H1 (cell line): Measurements from ENCODE around the gene IL17RA. TPM values are rescaled to one million over a fixed set of nuclear protein-coding genes. Genes with fewer than 3 reads are reported as not detected.

Experiments
- CTCF ChIA-PET: fragments of 300-600 bp; sonication (Branson Sonifier 250); formaldehyde crosslinking; loops from one replicate; lab custom pipeline; 2021; ENCODE audit not compliant: partially characterized antibody; lab: Charles Lee
- POLR2A ChIA-PET: fragments of 300-600 bp; sonication (Branson Sonifier 250); formaldehyde crosslinking; loops from one replicate; lab custom pipeline; 2021; ENCODE audit warnings: inconsistent platforms; ENCODE audit not compliant: partially characterized antibody; lab: Charles Lee
- DNase-seq, 2 experiments: peaks; one replicate each; pipeline versions ENCODE4 v3.0.0 to v3.0.0-alpha.2; 2010 to 2022; ENCODE audit warnings: low spot score in 2 of 2, low read depth in 1 of 2, mixed read lengths in 1 of 2
- FAIRE-seq: peaks from 2 replicates; lab custom pipeline; 2011; peaks lifted over from hg19 to GRCh38; lab: Jason Lieb, UNC
- H2AFZ ChIP-seq: 2 replicates; pipeline ENCODE4 v1.8.1; 2012; ENCODE audit warnings: low read length, inconsistent platforms
- H2AK5ac ChIP-seq: 2 replicates; pipeline ENCODE4 v1.6.1; 2013; ENCODE audit warnings: low read depth, low read length
- H2BK120ac ChIP-seq: replicated peaks from 2 replicates; pipeline ENCODE3; 2013; ENCODE audit warnings: low read depth, low read length, inconsistent platforms
- H2BK12ac ChIP-seq: 2 replicates; pipeline ENCODE4 v1.6.1; 2013; ENCODE audit warnings: low read depth, low read length
- H2BK15ac ChIP-seq: 2 replicates; pipeline ENCODE4 v1.6.1; 2013; ENCODE audit warnings: low read length
- H2BK20ac ChIP-seq: 2 replicates; pipeline ENCODE4 v1.6.1; 2013; ENCODE audit warnings: low read length
- H2BK5ac ChIP-seq: 2 replicates; pipeline ENCODE4 v1.6.1; 2013; ENCODE audit warnings: low read depth, low read length
- H3K14ac ChIP-seq: 2 replicates; pipeline ENCODE4 v1.6.1; 2013; ENCODE audit warnings: inconsistent platforms; ENCODE audit not compliant: insufficient read length
- H3K18ac ChIP-seq: 2 replicates; pipeline ENCODE4 v1.6.1; 2013; ENCODE audit warnings: low read length; ENCODE audit errors: extremely low read depth
- H3K23ac ChIP-seq: 2 replicates; pipeline ENCODE4 v1.6.1; 2013; ENCODE audit warnings: inconsistent platforms; ENCODE audit not compliant: insufficient read length
- H3K23me2 ChIP-seq: 2 replicates; pipeline ENCODE4 v1.6.1; 2013; ENCODE audit warnings: low read depth, low read length
- H3K27ac ChIP-seq: 2 replicates; pipeline ENCODE4 v1.6.1; 2011; ENCODE audit warnings: low read depth, low read length, inconsistent platforms
- H3K27me3 ChIP-seq, 4 experiments: replicated peaks in 1 of 4; 1 replicate in 1 of 4; 2 replicates in 3 of 4; pipeline versions ENCODE4 v1.6.1 to v1.8.1; 2011 to 2013; ENCODE audit warnings: low read length in 3 of 4, mild to moderate bottlenecking in 3 of 4, inconsistent platforms in 2 of 4, mixed read lengths in 2 of 4, moderate library complexity in 1 of 4; ENCODE audit not compliant: control insufficient read depth in 3 of 4, insufficient read depth in 3 of 4; ENCODE audit errors: extremely low read depth in 1 of 4
- H3K36me3 ChIP-seq, 4 experiments: 2 replicates each; pipeline versions ENCODE4 v1.6.1 to v1.8.1; 2011 to 2013; ENCODE audit warnings: mild to moderate bottlenecking in 4 of 4, low read length in 3 of 4, moderate library complexity in 2 of 4, control low read depth in 1 of 4, inconsistent platforms in 1 of 4; ENCODE audit not compliant: insufficient read depth in 4 of 4, control insufficient read depth in 2 of 4
- H3K4ac ChIP-seq: replicated peaks from 2 replicates; pipeline ENCODE3; 2013; ENCODE audit warnings: low read length, low read depth, mixed read lengths, inconsistent platforms; ENCODE audit not compliant: insufficient read length
- H3K4me1 ChIP-seq, 4 experiments: replicated peaks in 1 of 4; 1 replicate in 1 of 4; 2 replicates in 3 of 4; pipeline versions ENCODE4 v1.6.1 to v1.8.1; 2011 to 2013; ENCODE audit warnings: low read length in 3 of 4, inconsistent platforms in 2 of 4, mixed read lengths in 1 of 4; ENCODE audit not compliant: insufficient read depth in 4 of 4, control insufficient read depth in 3 of 4
- H3K4me2 ChIP-seq, 2 experiments: 2 replicates each; pipeline versions ENCODE4 v1.6.1 to v1.8.1; 2011 to 2013; ENCODE audit warnings: low read depth in 2 of 2, low read length in 2 of 2, control low read depth in 1 of 2, inconsistent platforms in 1 of 2, mild to moderate bottlenecking in 1 of 2; ENCODE audit not compliant: insufficient read depth in 1 of 2
- H3K4me3 ChIP-seq, 4 experiments: fragments of 200-600, 300-600 bp in 1 of 4; sonication (generic), shearing (Covaris generic), sonication (Bioruptor Twin) in 1 of 4; 2 replicates each; pipeline versions ENCODE4 v1.5.1 to v1.8.1; 2011 to 2016; ENCODE audit warnings: low read length in 4 of 4, low read depth in 3 of 4, control low read depth in 2 of 4, inconsistent platforms in 2 of 4, mild to moderate bottlenecking in 2 of 4, mixed read lengths in 1 of 4, moderate library complexity in 1 of 4; ENCODE audit not compliant: insufficient read depth in 2 of 4; ENCODE audit errors: extremely low read depth in 1 of 4
- H3K56ac ChIP-seq: replicated peaks from 2 replicates; pipeline ENCODE3; 2013; ENCODE audit warnings: low read depth, mild to moderate bottlenecking, mixed read lengths, low read length, inconsistent platforms; ENCODE audit not compliant: insufficient read length
- H3K79me1 ChIP-seq: 2 replicates; pipeline ENCODE4 v1.6.1; 2013; ENCODE audit warnings: low read depth, low read length, control low read depth
- H3K79me2 ChIP-seq, 2 experiments: 2 replicates each; pipeline versions ENCODE4 v1.6.1 to v1.8.1; 2012 to 2013; ENCODE audit warnings: low read length in 2 of 2, mild to moderate bottlenecking in 2 of 2, inconsistent platforms in 1 of 2; ENCODE audit not compliant: insufficient read depth in 2 of 2, control insufficient read depth in 1 of 2
- H3K9ac ChIP-seq, 4 experiments: replicated peaks in 1 of 4; 1 replicate in 1 of 4; 2 replicates in 3 of 4; pipeline versions ENCODE4 v1.6.1 to v1.8.1; 2011 to 2013; ENCODE audit warnings: low read depth in 3 of 4, low read length in 3 of 4, control low read depth in 2 of 4, mild to moderate bottlenecking in 2 of 4, moderate library complexity in 2 of 4, inconsistent platforms in 1 of 4; ENCODE audit errors: extremely low read depth in 1 of 4
- H3K9me3 ChIP-seq, 2 experiments: 2 replicates each; pipeline versions ENCODE4 v1.6.1 to v1.8.1; 2012 to 2013; ENCODE audit warnings: mild to moderate bottlenecking in 2 of 2, moderate library complexity in 2 of 2, control low read depth in 1 of 2, inconsistent platforms in 1 of 2, low read depth in 1 of 2, low read length in 1 of 2, mixed read lengths in 1 of 2; ENCODE audit not compliant: insufficient read depth in 2 of 2
- H4K20me1 ChIP-seq, 2 experiments: replicated peaks in 1 of 2; 2 replicates each; pipeline versions ENCODE3 to v1.8.1; 2011 to 2013; ENCODE audit warnings: inconsistent platforms in 2 of 2, low read length in 2 of 2, mild to moderate bottlenecking in 1 of 2; ENCODE audit not compliant: insufficient read depth in 2 of 2, control insufficient read depth in 1 of 2
- H4K5ac ChIP-seq: 2 replicates; pipeline ENCODE4 v1.6.1; 2013; ENCODE audit warnings: low read length, low read depth, mixed read lengths, inconsistent platforms; ENCODE audit not compliant: insufficient read length
- H4K8ac ChIP-seq: 2 replicates; pipeline ENCODE4 v1.8.0; 2013; ENCODE audit warnings: mild to moderate bottlenecking, moderate library complexity, low read length, inconsistent platforms; ENCODE audit not compliant: insufficient read depth; ENCODE audit errors: extremely low read depth
- H4K91ac ChIP-seq: replicated peaks from 2 replicates; pipeline ENCODE3; 2013; ENCODE audit warnings: low read length, mixed read lengths, inconsistent platforms; ENCODE audit not compliant: insufficient read length
- EZH2 ChIP-seq: fragments of 200-600 bp; sonication (generic); IDR thresholded peaks from 2 replicates; pipeline ENCODE4 v1.7.1; 2012; ENCODE audit warnings: low read depth, mild to moderate bottlenecking, moderate library complexity, low read length, inconsistent platforms; ENCODE audit not compliant: severe bottlenecking
- KDM1A ChIP-seq: fragments of 200-600, 300-600 bp; sonication (generic); IDR thresholded peaks from 2 replicates; pipeline ENCODE4 v1.7.1; 2016; ENCODE audit warnings: mild to moderate bottlenecking, low read length, borderline replicate concordance
- NANOG ChIP-seq: IDR thresholded peaks from 2 replicates; pipeline ENCODE4 v1.6.1; 2011; ENCODE audit warnings: low read length, low read depth, mild to moderate bottlenecking, inconsistent platforms; ENCODE audit not compliant: insufficient read depth, poor library complexity, severe bottlenecking
- NRF1 ChIP-seq: IDR thresholded peaks from 2 replicates; pipeline ENCODE4 v1.6.1; 2011; ENCODE audit warnings: mild to moderate bottlenecking, low read depth, low read length, improper control_type of control experiment
- RBBP5 ChIP-seq: IDR thresholded peaks from 2 replicates; pipeline ENCODE4 v1.7.1; 2012; ENCODE audit warnings: low read depth, mild to moderate bottlenecking, inconsistent platforms, low read length, moderate library complexity, borderline replicate concordance
- SIRT6 ChIP-seq: IDR thresholded peaks from one replicate; pipeline ENCODE4 v1.7.1; 2012; ENCODE audit warnings: low read length, inconsistent platforms
- SP2 ChIP-seq: IDR thresholded peaks from 2 replicates; pipeline ENCODE4 v1.6.1; 2012; ENCODE audit warnings: mild to moderate bottlenecking, low read length, inconsistent platforms
- SRF ChIP-seq: IDR thresholded peaks from 2 replicates; pipeline ENCODE4 v1.6.1; 2011; ENCODE audit warnings: mild to moderate bottlenecking, low read depth, low read length, moderate library complexity
- TAF7 ChIP-seq: optimal IDR thresholded peaks from 2 replicates; pipeline ENCODE3; 2011; ENCODE audit warnings: low read depth, mild to moderate bottlenecking, inconsistent platforms, low read length, moderate library complexity, borderline replicate concordance
- ZNF274 ChIP-seq: IDR thresholded peaks from 2 replicates; pipeline ENCODE4 v1.7.0; 2012; ENCODE audit warnings: low read length, borderline replicate concordance; ENCODE audit errors: extremely low read depth
- WGBS, 2 experiments: shearing (Covaris generic) in 1 of 2; methylation state at CpG; one replicate each; pipeline versions ENCODE4 v1.1.6 to v1.1.7; 2013 to 2015; ENCODE audit warnings: low lambda C conversion rate in 2 of 2, mixed read lengths in 2 of 2, inconsistent platforms in 1 of 2, low coverage in 1 of 2, missing lambda C conversion rate in 1 of 2; ENCODE audit not compliant: insufficient replicate concordance in 2 of 2, insufficient coverage in 1 of 2, insufficient read length in 1 of 2; ENCODE audit errors: extremely low coverage in 1 of 2, missing lambda C conversion rate in 1 of 2; 5-methylcytosine and 5-hydroxymethylcytosine counted together
- polyA plus RNA-seq, 7 experiments: library from polyadenylated mRNA; depleted of rRNA in 3 of 7; stranded (reverse) in 5 of 7; unstranded in 2 of 7; fragments of >200 nt in 5 of 7; fragments of 200-250 nt in 2 of 7; gene quantifications; 1 replicate in 5 of 7; 2 replicates in 1 of 7; 4 replicates in 1 of 7; pipeline versions ENCODE4 v1.2.1 to v1.2.3, GENCODE V29; 2011 to 2013; ENCODE audit warnings: missing spikeins in 2 of 7, mixed read lengths in 2 of 7
- total RNA-seq: library from RNA; stranded (reverse); fragmentation: NEBNext Ultra II Directional; extraction: Animal tissue kit (Norgen Biotek cat#: 25700); gene quantifications from 2 replicates; pipeline ENCODE4 v1.2.1, GENCODE V29; 2021
- TF ChIP-seq, protein P1 (sequence below): IDR thresholded peaks from 2 replicates; pipeline ENCODE4 v1.6.1; 2011; ENCODE audit warnings: low read length, improper control_type of control experiment

The IL17RA gene
- total and polyA plus RNA-seq, 2 of the 8 experiments (the other 6 are each of a cell fraction or from before 2014, with no cell fraction given) = 5.6 to 9.9 TPM

DNA sequence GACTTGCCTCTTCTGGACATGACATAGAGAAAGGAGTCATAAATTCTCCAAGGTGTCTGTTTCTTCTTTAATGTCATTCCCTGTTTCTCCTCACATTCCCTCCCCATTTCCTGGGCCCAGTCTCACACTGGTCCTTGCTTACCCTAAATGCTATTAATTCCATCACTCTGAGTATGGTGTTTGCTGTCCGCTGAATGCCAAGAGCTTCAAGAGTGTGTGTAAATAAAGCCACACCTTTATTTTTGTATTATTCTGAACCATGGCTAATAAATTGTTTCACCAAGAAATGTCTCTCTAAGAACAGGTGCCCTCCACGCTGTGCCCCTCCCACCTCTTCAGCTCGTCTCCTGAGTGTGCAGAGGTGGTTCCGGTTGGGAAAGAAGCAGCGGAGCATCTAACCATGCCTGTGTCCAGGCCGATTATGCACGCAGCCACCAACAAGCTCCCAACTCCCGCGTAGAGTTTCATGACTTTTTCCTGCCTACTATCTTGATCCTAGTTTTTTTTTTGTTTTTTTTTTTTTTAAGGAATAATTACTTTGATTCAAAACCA lies 27.8 kb downstream of the IL17RA start:
- H2BK120ac ChIP-seq = no peak overlapping the region
- peaks cover 0 to 1% (median 0%) of the 10 kb centered on the region in 4 experiments; a peak in 1 of 7 replicates for H3K27me3 ChIP-seq
- peaks cover 0 to 11% (median 2%) of the 10 kb centered on the region in 4 experiments; a peak in 1 of 8 replicates for H3K36me3 ChIP-seq
- no peaks in the 10 kb centered on the region for H3K9me3 ChIP-seq
- 0 out of 2 replicates have a peak, but pooled peaks cover 2% of the 10 kb centered on the region for H3K79me1 ChIP-seq
- H4K5ac ChIP-seq = no peak overlapping the region
- H2BK12ac ChIP-seq = no peak overlapping the region
- H3K14ac ChIP-seq = no peak overlapping the region
- no peak overlapping the region for H2BK20ac ChIP-seq
- no peak overlapping the region for H4K8ac ChIP-seq
- H3K27ac ChIP-seq = no peak overlapping the region
- H2BK5ac ChIP-seq = no peak overlapping the region
- no peak overlapping the region for H3K18ac ChIP-seq
- TF ChIP-seq KDM1A (no peak), SRF (no peak), ZNF274 (no peak), SIRT6 (no peak), RBBP5 (no peak), NRF1 (no peak), NANOG (no peak), TAF7 (no peak), EZH2 (no peak), SP2 (no peak)
- TF ChIP-seq, protein P1, sequence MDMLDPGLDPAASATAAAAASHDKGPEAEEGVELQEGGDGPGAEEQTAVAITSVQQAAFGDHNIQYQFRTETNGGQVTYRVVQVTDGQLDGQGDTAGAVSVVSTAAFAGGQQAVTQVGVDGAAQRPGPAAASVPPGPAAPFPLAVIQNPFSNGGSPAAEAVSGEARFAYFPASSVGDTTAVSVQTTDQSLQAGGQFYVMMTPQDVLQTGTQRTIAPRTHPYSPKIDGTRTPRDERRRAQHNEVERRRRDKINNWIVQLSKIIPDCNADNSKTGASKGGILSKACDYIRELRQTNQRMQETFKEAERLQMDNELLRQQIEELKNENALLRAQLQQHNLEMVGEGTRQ = no peak
- no peak overlapping the region for H3K4me2 ChIP-seq
- H4K20me1 ChIP-seq = peaks cover 0 to 2% of the 10 kb centered on the region in 2 experiments
- H3K9ac ChIP-seq = no peak overlapping the region
- H3K4me3 ChIP-seq = no peak overlapping the region
- no peaks in the 10 kb centered on the region for H3K23me2 ChIP-seq
- H3K4me1 ChIP-seq = peaks cover 2 to 4% (median 4%) of the 10 kb centered on the region in 4 experiments; a peak in 4 of 7 replicates
- no peak for FAIRE-seq
- ChIA-PET POLR2A (interaction anchor here (0.7 to 1.0 kb wide), 2 partner anchors 18 to 286 kb away, joined by 3 to 5 read pairs; no protein-coding TSS in a partner anchor), CTCF (interaction anchor here (1.0 to 1.4 kb wide), 2 partner anchors 10 to 17 kb away, joined by 3 to 7 read pairs; no protein-coding TSS in a partner anchor)
- no peak overlapping the region for H2AFZ ChIP-seq
- no peak overlapping the region for H3K56ac ChIP-seq
- no peak overlapping the region for H2BK15ac ChIP-seq
- H3K23ac ChIP-seq = no peak overlapping the region
- H3K4ac ChIP-seq = no peak overlapping the region
- H3K79me2 ChIP-seq = no peaks in the 10 kb centered on the region
- 94% methylated on average over 9 of the region's 9 CpGs; no CpG with 5 or more reads in 1 of the 2 experiments for WGBS, 2 experiments
- H4K91ac ChIP-seq = no peak overlapping the region
- H2AK5ac ChIP-seq = 0 out of 2 replicates have a peak overlapping the region, but pooled peaks have one; percentile 39
- DNase-seq = no peak
